Measurements from ENCODE around the gene SCN5A.

SCN5A gene

DNA sequence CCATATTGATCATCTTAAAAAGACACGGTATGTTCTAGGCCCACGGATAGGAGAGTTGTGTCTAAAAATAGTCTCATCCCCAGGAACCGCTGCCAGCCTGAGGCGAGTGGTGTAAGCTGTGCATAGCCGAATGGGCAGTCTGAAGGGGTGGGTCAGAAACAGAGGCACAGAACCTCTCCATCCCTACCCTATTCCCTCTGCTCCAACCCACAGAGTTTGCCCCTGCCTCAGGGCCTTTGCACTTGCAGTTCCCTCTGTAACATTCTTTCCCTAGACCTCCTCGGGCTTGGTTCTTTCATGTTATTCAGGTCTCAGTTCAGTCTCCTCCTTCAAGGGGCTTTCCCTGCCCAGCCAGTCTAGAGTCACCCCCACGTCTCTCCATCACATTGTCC is 4.8 kb downstream of the SCN5A start:
- H3K27ac ChIP-seq = no peak overlapping the region

DNA sequence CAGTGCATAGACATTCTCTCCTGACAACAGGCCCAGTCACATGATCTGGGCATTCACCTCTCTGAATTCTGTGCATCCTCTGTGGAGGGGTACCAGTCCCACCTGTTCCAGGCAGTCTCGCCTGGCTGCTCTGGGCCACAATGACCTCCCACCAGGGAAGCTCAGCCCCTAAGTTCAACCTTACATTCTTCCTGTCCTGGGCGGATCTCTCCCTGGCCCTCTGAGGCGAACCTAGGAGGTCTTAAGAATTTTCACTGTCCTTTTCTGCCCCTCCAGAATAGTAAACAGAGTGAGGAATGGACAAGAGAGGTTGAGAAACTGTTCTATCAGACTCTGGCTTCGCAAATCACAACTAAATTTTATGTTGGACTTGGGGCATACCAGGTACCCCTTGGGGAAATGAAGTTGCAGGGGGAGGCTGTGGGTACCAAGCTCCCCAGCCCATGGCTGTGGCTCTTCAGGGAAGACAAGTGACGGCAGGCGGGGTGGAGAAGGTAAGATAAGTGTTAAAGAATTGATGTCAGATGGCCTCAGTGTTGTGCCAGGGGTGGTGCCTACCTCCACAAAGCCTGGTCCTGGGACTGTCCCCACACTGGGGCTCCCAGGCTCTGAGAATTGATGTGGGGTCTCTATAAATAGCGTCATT is 5.3 kb downstream of the SCN5A start:
- Histone ChIP-seq H3K36me3 (no peaks in the 10 kb centered on the region), H3K27me3 (peaks cover 49% of the 10 kb centered on the region), H3K4me1 (ENCODE audit: control insufficient read depth in 1 of 2, insufficient read depth in 1 of 2, low read depth in 1 of 2, low read length in 1 of 2) (peaks cover 8 to 9% of the 10 kb centered on the region in 2 experiments), H3K9me3 (no peaks in the 10 kb centered on the region), H3K27ac (no peak overlapping the region), H3K4me3 (ENCODE audit: low read depth in 1 of 2, low read length in 1 of 2) (no peak overlapping the region)
- TF ChIP-seq, protein P1, sequence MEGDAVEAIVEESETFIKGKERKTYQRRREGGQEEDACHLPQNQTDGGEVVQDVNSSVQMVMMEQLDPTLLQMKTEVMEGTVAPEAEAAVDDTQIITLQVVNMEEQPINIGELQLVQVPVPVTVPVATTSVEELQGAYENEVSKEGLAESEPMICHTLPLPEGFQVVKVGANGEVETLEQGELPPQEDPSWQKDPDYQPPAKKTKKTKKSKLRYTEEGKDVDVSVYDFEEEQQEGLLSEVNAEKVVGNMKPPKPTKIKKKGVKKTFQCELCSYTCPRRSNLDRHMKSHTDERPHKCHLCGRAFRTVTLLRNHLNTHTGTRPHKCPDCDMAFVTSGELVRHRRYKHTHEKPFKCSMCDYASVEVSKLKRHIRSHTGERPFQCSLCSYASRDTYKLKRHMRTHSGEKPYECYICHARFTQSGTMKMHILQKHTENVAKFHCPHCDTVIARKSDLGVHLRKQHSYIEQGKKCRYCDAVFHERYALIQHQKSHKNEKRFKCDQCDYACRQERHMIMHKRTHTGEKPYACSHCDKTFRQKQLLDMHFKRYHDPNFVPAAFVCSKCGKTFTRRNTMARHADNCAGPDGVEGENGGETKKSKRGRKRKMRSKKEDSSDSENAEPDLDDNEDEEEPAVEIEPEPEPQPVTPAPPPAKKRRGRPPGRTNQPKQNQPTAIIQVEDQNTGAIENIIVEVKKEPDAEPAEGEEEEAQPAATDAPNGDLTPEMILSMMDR (IDR thresholded peaks at IDR 0.05) = no peak

More for the DNA sequence above, 4.8 kb downstream of the SCN5A start:
- peaks cover 55% of the 10 kb centered on the region for H3K27me3 ChIP-seq
- no peak overlapping the region for H3K4me3 ChIP-seq (ENCODE audit: low read depth in 1 of 2, low read length in 1 of 2)
- TF ChIP-seq, protein P1 (IDR thresholded peaks at IDR 0.05) = no peak
- no peaks in the 10 kb centered on the region for H3K9me3 ChIP-seq
- no peaks in the 10 kb centered on the region for H3K36me3 ChIP-seq
- peaks cover 9 to 12% of the 10 kb centered on the region in 2 experiments for H3K4me1 ChIP-seq (ENCODE audit: control insufficient read depth in 1 of 2, insufficient read depth in 1 of 2, low read depth in 1 of 2, low read length in 1 of 2)

DNA sequence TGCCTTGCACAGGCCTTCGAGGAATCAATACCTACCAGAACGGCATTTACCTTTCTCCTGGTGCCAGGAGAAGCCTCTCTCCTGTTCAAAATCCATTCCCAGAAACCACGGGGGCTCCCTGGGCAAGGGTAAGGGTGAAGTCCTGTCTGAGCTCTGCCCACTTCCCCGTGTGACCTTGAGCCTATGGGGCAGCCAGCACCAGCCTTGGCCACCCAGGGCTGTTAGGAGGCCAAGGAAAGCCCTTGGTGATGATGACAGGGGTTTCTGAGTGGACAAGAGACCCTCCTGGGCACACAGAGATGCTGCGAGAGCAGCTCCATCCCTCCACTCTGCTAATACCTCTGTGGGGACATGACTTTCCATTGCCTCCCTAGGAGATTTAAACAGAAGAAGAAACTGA is 5.9 kb downstream of the SCN5A start:
- Histone ChIP-seq H3K4me3 (ENCODE audit: low read depth in 1 of 2, low read length in 1 of 2) (no peak overlapping the region), H3K27me3 (peaks cover 44% of the 10 kb centered on the region), H3K27ac (no peak overlapping the region), H3K4me1 (ENCODE audit: control insufficient read depth in 1 of 2, insufficient read depth in 1 of 2, low read depth in 1 of 2, low read length in 1 of 2) (peaks cover 2 to 3% of the 10 kb centered on the region in 2 experiments), H3K36me3 (no peaks in the 10 kb centered on the region), H3K9me3 (no peaks in the 10 kb centered on the region)
- TF ChIP-seq, protein P1 (IDR thresholded peaks at IDR 0.05) = no peak

DNA sequence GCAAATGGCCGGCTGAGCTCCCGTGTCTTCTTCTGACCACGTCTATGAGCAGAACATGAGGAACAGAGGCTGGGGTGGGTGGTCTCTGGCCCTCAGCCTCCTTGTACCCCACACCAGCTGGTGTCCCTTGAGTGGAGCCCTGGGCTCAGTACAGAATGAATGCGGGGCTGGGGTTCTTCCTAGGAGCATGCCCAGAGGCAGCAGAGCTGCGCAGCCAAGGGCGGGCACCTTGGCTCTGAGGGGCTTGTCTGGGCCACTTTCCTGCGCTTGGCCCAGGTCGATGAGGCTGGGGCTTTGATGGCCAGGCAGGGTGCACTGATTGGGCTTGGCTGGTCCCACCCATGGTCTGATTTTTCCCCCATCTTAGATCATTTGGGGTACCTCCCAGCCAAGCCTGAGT is 6.4 kb downstream of the SCN5A start:
- TF ChIP-seq, protein P1 (IDR thresholded peaks at IDR 0.05) = no peak
- Histone ChIP-seq H3K27ac (no peak overlapping the region), H3K9me3 (no peaks in the 10 kb centered on the region), H3K27me3 (peaks cover 39% of the 10 kb centered on the region), H3K36me3 (no peaks in the 10 kb centered on the region), H3K4me3 (ENCODE audit: low read depth in 1 of 2, low read length in 1 of 2) (no peak overlapping the region), H3K4me1 (ENCODE audit: control insufficient read depth in 1 of 2, insufficient read depth in 1 of 2, low read depth in 1 of 2, low read length in 1 of 2) (no peaks in the 10 kb centered on the region)

DNA sequence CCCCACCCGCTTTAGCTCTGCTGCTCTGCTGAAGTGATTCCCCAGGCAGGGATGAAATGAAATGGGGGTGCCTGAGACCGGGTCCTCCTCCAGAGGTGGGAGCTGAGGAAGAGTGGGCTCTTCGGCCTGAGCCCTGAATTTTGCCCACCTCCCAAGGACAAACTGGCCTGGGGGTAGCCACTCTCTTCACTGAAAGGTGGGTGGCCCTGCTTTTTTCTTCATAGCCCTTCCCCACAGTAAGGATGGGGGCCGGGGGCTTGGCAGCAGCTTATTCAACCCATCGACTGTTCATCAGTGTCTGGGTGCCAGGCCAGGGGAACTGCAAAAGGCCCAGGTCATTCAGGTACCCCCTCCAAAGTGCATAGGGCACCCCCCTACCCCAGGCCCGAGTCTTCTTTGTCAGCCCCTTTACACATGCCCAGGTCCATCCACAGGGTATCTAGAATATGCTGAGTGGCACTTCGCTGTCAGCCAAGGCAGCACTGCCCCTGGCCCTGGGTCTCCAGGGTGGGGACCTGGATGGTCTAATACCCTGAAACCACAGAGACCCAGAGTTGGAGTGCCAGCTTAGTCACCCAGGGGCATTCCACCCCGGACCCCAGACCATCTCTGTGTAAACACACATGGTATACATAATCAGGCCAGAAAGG is 7.9 kb downstream of the SCN5A start:
- no peaks in the 10 kb centered on the region for H3K36me3 ChIP-seq
- H3K27me3 ChIP-seq = peaks cover 35% of the 10 kb centered on the region
- no peak overlapping the region for H3K27ac ChIP-seq
- no peak overlapping the region for H3K4me3 ChIP-seq (ENCODE audit: low read depth in 1 of 2, low read length in 1 of 2)
- H3K9me3 ChIP-seq = no peaks in the 10 kb centered on the region
- no peaks in the 10 kb centered on the region for H3K4me1 ChIP-seq (ENCODE audit: control insufficient read depth in 1 of 2, insufficient read depth in 1 of 2, low read depth in 1 of 2, low read length in 1 of 2)
- TF ChIP-seq, protein P1 (IDR thresholded peaks at IDR 0.05) = no peak

Data from neutrophil (primary cell).